Stimulated activated CD4-positive, alpha-beta T cell treated with anti-CD3 and anti-CD28 coated beads, Interleukin-2, amount 100 ng/mL, for 4 hours (primary cell): Measurements from ENCODE around the gene CFAP99.

Source experiments
- DNase-seq: peaks from one replicate; pipeline ENCODE4 v3.0.0-alpha.2; 2020; ENCODE audit warnings: low read depth

The CFAP99 gene

GRCh38 chr4:2390784-2391421 lies 27.9 kb upstream of the CFAP99 start:
- no peak for DNase-seq

GRCh38 chr4:2393353-2394270 lies 25.1 kb upstream of the CFAP99 start:
- no peak for DNase-seq

- DNase-seq = no peak
Observed at GRCh38 chr4:2394528-2394927, 24.2 kb upstream of the CFAP99 start.

GRCh38 chr4:2395038-2395437 lies 23.7 kb upstream of the CFAP99 start:
- no peak for DNase-seq

GRCh38 chr4:2395584-2395983 lies 23.2 kb upstream of the CFAP99 start:
- no peak for DNase-seq

- DNase-seq = no peak
Observed at GRCh38 chr4:2396781-2397368, 21.9 kb upstream of the CFAP99 start.

GRCh38 chr4:2397596-2398379 lies 21.0 kb upstream of the CFAP99 start:
- no peak for DNase-seq

GRCh38 chr4:2399216-2399615 lies 19.5 kb upstream of the CFAP99 start:
- no peak for DNase-seq

GRCh38 chr4:2399631-2400190 lies 19.0 kb upstream of the CFAP99 start:
- DNase-seq = no peak

GRCh38 chr4:2400841-2401609 lies 17.7 kb upstream of the CFAP99 start:
- no peak for DNase-seq

GRCh38 chr4:2401610-2401983 lies 17.2 kb upstream of the CFAP99 start:
- no peak for DNase-seq

GRCh38 chr4:2402048-2402842 lies 16.5 kb upstream of the CFAP99 start:
- no peak for DNase-seq

GRCh38 chr4:2402941-2403340 lies 15.8 kb upstream of the CFAP99 start:
- no peak for DNase-seq

GRCh38 chr4:2406406-2406805 lies 12.3 kb upstream of the CFAP99 start:
- no peak for DNase-seq

GRCh38 chr4:2406920-2407319 lies 11.8 kb upstream of the CFAP99 start:
- DNase-seq = no peak

GRCh38 chr4:2407991-2408342 lies 10.8 kb upstream of the CFAP99 start:
- no peak for DNase-seq

GRCh38 chr4:2408401-2408958 lies 10.3 kb upstream of the CFAP99 start:
- no peak for DNase-seq

- no peak for DNase-seq
Observed at GRCh38 chr4:2408976-2409375, 9.8 kb upstream of the CFAP99 start.

- no peak for DNase-seq
Observed at GRCh38 chr4:2409381-2409783, 9.4 kb upstream of the CFAP99 start.
